Measurements from ENCODE around the gene CHST15.

CHST15 gene

GRCh38 chr10:124075231-124075955 lies 18.0 kb downstream of the CHST15 start:
- no peaks in the 10 kb centered on the region for H3K9me3 ChIP-seq
- H3K4me3 ChIP-seq (ENCODE audit: low read depth in 1 of 2, low read length in 1 of 2), result no peak overlapping the region
- peaks cover 3% of the 10 kb centered on the region for H3K27me3 ChIP-seq
- no peak for TF ChIP-seq CTCF (IDR thresholded peaks at IDR 0.05)
- H3K4me1 ChIP-seq (ENCODE audit: control insufficient read depth in 1 of 2, insufficient read depth in 1 of 2, low read depth in 1 of 2, low read length in 1 of 2), result peaks cover 32 to 37% of the 10 kb centered on the region in 2 experiments
- H3K27ac ChIP-seq, result peak overlapping the region; percentile 65
- H3K36me3 ChIP-seq, result peaks cover 47% of the 10 kb centered on the region

GRCh38 chr10:124074501-124075109 lies 18.8 kb downstream of the CHST15 start:
- Histone ChIP-seq H3K36me3 (peaks cover 47% of the 10 kb centered on the region), H3K4me3 (ENCODE audit: low read depth in 1 of 2, low read length in 1 of 2) (peak overlapping the region; percentile 7 to 20), H3K9me3 (no peaks in the 10 kb centered on the region), H3K27me3 (peaks cover 3% of the 10 kb centered on the region), H3K27ac (peak overlapping the region; percentile 65), H3K4me1 (ENCODE audit: control insufficient read depth in 1 of 2, insufficient read depth in 1 of 2, low read depth in 1 of 2, low read length in 1 of 2) (peaks cover 32 to 41% of the 10 kb centered on the region in 2 experiments)
- TF ChIP-seq CTCF (IDR thresholded peaks at IDR 0.05), result no peak

GRCh38 chr10:124073978-124074377 lies 19.4 kb downstream of the CHST15 start:
- H3K4me1 ChIP-seq (ENCODE audit: control insufficient read depth in 1 of 2, insufficient read depth in 1 of 2, low read depth in 1 of 2, low read length in 1 of 2), result peaks cover 32 to 48% of the 10 kb centered on the region in 2 experiments
- TF ChIP-seq CTCF (IDR thresholded peaks at IDR 0.05), result no peak
- H3K4me3 ChIP-seq (ENCODE audit: low read depth in 1 of 2, low read length in 1 of 2), result peak overlapping the region; percentile 7 to 20
- H3K27me3 ChIP-seq, result peaks cover 3% of the 10 kb centered on the region
- peak overlapping the region; percentile 65 for H3K27ac ChIP-seq
- peaks cover 48% of the 10 kb centered on the region for H3K36me3 ChIP-seq
- no peaks in the 10 kb centered on the region for H3K9me3 ChIP-seq

- no peak for TF ChIP-seq CTCF (IDR thresholded peaks at IDR 0.05)
- Histone ChIP-seq H3K27me3 (peaks cover 3% of the 10 kb centered on the region), H3K27ac (peak overlapping the region; percentile 67), H3K36me3 (peaks cover 57% of the 10 kb centered on the region), H3K4me3 (ENCODE audit: low read depth in 1 of 2, low read length in 1 of 2) (no peak overlapping the region), H3K9me3 (no peaks in the 10 kb centered on the region), H3K4me1 (ENCODE audit: control insufficient read depth in 1 of 2, insufficient read depth in 1 of 2, low read depth in 1 of 2, low read length in 1 of 2) (peaks cover 42 to 61% of the 10 kb centered on the region in 2 experiments)
These were observed 20.9 kb downstream of the CHST15 start for GRCh38 chr10:124072541-124072940.

GRCh38 chr10:124072106-124072505 lies 21.3 kb downstream of the CHST15 start:
- peaks cover 53% of the 10 kb centered on the region for H3K36me3 ChIP-seq
- H3K4me3 ChIP-seq (ENCODE audit: low read depth in 1 of 2, low read length in 1 of 2), result no peak overlapping the region
- no peak for TF ChIP-seq CTCF (IDR thresholded peaks at IDR 0.05)
- H3K27me3 ChIP-seq, result peaks cover 3% of the 10 kb centered on the region
- H3K9me3 ChIP-seq, result no peaks in the 10 kb centered on the region
- H3K4me1 ChIP-seq (ENCODE audit: control insufficient read depth in 1 of 2, insufficient read depth in 1 of 2, low read depth in 1 of 2, low read length in 1 of 2), result peaks cover 46 to 65% of the 10 kb centered on the region in 2 experiments
- H3K27ac ChIP-seq, result peak overlapping the region; percentile 67
